Skin of body (tissue), 2 donors: ENCODE measurements around the gene FAM13A. TPM values are rescaled to one million over a fixed set of nuclear protein-coding genes. Genes with fewer than 3 reads are reported as not detected.
A peak's percentile ranks its signal among the peaks of the same experiment; 100 is the strongest.
"Not testable (repeated sequence)": the region's sequence is repeated elsewhere in the genome, so short reads cannot be mapped to it uniquely, and the experiment has no call there.

Experiments used
- DNase-seq: peaks from one replicate; lab custom pipeline; 2025; lab: John Stamatoyannopoulos, UW
- total RNA-seq: library from RNA; depleted of rRNA; stranded (reverse); fragments of >200 nt; gene quantifications from one replicate; pipeline ENCODE4 v1.2.3, GENCODE V29; 2014

FAM13A gene
- total RNA-seq, result 71.2 TPM

DNA sequence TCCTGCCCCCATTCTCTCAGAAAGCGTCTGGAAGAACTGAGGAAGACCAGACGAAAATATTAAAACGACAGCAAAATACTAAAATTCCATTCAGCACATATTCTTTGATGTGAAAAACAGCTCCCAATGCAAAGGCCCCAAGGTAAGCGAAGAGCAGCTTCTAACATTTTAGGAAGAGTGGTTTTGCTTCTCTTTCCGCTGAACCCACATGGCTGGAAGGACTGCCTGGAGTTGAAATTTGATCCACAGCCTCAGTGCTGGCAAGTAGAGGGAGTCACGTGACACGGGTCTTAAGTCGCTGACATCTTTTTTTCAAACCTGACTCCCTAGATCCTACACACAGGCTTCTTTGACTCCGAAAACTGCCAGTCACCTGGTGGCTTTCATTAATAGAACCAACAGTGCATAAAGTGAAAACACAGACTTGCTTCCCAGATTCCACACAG, at the start of gene FAM13A:
Gene FAM13A (minus strand): TSS at position 233 of the 446 bp plus-strand sequence. CDS start 221 bp downstream, at position 12.
- peak; percentile 95 for DNase-seq

DNA sequence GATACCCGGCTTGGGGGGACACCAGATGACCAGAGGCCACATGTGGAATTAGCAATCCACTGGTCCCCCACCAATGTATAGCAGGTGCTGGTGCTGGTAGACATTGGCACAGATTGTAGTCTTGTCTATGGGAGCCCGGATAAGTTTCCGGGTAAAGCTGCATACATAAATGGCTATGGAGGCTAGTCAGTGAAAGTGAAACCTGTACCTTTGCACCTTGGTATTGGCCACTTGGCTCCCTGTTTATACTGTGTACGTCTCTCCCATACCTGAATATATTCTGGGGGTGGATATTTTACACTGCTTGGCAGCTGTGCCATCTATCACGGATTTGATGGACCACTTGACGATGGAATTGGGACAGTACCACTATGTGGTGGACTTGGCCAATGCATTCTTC, 48.7 kb upstream of the FAM13A start:
- no peak for DNase-seq

DNA sequence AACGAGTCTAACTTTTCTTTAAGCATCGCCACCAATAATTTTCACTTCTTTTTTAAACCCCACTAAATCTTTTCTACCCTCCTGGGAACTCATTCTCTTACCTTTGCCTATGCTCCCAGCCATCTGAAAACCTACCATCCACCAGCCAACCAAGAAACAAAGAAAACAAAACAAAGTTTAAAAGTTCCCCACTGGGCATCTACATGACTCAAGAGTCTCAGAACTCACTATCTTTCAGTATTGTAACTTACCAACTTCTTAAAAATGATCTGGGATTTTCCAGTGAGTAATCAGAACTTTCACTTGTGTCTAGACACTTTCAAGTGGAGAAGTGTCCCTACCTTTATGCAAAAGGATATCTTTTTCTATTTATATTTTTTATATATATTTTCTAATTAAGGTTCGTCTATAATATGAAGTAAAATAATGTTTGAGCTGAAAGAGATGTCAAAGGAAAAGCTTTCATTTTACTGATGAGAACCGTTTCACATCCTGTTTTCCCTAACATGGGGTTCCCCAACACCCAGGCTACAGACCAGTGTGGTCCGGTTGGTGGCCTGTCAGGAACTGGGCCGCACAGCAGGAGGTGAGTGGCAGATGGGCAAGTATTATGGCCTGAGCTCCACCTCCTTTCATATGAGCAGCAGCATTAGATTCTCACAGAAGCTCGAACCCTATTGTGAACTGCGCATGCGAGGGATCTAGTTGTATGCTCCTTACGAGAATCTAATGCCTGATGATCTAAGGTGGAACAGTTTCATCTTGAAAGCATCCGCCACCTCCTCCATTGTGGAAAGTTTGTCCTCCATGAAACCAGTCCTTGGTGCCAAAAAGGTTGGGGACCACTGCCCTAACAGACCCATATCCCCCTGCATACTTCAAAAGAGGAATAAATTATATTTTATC, 44.5 kb upstream of the FAM13A start:
- DNase-seq, result no peak

DNA sequence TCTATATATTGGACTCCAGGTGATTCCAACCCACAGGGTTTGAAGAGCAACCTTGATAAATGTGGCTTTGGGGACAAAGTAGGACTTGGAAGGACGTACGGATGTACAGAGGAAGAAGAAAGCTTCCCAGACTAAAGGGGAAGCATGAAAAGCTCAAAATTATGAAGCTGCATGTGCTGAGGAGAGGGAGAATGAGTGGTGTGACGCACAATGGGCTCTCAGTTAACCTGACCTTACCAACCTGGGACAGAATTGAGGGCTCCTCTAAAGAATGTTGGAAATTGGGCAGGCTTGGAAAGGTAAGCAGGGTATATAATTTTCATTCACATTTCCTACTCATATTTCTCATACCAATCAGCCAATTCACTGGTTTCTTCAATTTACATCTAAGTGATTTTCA, 43.9 kb upstream of the FAM13A start:
- no peak for DNase-seq

DNA sequence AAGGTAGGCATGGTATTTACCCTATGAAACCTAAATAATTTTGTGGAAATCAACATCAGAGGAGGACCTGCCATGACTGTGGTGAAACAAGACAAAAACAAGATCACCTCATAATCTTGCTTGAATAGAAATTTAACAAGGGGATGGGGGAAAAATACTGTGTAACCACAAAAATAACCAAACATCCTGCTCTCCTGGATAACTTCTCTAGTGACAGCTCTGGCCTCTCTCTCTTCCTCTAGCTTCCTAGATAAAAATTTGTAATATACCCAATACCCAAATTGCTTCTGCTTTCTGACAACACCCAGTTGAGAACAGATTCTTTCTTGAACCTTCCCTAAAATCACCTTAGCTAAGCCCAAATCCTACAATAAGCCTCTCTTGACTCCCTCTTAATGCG, 42.5 kb upstream of the FAM13A start:
- no peak for DNase-seq

DNA sequence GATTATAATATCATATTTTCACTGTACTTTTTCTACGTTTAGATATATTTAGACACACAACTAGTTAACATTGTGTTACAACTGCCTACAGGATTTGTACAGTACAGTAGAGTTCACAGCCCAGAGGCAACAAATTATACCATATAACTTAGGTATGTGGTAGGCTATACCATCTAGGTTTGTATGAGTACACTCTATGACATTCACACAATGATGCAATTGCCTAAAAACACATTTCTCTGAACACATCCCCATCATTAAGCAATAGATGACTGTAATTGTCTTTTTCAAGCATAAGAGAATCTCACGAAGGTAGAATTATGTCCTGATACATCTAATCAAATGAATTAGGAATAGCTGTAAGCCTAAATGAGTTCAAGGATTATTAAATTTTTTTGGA, 42.0 kb upstream of the FAM13A start:
- DNase-seq, result no peak

DNA sequence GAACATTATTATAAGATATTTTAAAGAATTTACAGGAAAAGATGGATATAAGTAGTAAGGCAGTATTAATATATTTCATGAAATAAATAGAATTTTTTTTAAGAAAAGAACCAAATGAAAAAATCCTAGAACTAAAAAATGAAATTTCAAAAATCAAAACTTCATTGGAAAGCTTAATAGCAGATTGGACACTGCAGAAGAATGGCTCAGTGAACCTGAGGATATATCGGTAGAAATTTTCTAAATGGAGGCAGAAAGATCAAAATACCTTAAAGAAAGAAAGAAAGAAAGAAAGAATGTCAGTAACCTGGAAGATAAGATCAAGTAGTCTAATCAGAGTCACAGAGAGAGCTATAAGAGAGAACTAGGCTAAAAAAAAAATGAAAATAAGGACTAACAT, 21.3 kb upstream of the FAM13A start:
- no peak for DNase-seq

DNA sequence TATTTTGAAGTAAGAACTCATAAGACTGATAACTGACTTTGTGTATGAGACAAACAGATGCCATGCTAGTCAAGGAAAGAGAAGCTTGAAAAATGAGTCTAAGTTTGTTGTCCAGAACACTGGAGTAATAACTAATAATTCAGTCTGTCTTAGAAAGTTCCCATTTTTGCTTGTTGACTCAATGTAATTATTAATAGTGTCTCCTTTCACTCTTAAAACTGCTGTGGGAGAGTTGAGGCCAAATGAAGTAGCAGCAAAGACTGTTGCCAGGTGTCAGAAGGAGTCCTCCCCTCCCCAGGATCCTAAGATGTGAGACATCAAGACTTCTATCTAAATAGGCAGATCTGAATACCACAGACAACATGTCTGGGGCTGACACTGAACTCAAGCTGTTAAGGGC, 20.8 kb upstream of the FAM13A start:
- no peak for DNase-seq

DNA sequence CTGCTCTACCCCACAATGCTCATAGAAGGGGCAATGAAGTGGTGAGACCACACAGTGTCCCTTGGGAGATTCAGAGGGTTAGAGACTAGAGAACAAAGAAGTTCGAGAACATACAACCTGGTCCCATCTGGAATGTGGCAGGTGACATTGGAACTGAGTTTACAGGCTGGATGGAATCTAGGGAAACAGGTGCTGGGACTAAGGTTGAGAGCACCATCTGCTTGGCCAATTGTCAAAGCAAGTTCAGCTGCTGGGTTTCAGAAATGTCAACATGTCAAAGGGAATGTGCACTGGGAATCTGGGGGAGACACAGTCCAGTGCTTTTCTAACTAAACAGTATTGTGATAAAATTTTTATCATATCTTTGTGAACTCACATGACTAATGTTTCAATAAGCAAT, 15.9 kb upstream of the FAM13A start:
- no peak for DNase-seq

DNA sequence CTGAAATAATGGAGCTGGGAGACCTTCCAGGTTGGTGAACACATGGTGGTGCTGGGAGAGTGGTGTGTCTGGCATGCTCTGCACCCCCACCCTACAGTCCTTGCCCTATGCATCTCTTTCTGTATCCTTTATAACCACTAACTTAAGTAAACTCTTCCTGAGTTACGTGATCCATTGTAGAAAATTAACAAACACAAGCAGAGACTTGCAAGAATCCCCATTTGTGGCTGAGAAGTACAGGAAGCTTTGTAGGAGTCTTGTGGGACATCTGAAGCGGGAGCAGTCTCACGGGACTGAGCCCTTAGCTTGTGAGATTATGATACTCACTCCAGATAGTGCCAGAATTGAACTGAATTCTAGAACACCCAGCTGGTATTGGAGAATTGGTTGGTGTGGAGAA, 14.3 kb upstream of the FAM13A start:
- DNase-seq, result no peak

DNA sequence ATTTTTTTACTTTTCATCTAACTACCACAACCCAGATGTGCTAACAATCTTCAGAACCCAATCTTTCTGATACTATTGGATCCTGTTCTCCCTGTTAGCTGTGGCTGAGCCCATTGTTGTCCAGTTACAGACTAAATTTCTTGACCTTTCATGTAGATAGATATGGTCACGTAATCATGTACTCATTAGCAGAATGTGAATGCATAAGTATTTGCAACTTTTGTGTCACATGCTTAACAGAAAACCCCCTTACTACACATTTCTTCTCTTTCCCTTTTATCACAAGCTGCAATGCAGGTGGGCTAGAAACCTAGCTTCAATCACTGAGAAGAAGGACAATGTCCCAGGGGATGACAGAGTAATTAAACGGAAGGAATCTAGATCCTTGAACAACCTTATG, 13.1 kb upstream of the FAM13A start:
- DNase-seq, result no peak

DNA sequence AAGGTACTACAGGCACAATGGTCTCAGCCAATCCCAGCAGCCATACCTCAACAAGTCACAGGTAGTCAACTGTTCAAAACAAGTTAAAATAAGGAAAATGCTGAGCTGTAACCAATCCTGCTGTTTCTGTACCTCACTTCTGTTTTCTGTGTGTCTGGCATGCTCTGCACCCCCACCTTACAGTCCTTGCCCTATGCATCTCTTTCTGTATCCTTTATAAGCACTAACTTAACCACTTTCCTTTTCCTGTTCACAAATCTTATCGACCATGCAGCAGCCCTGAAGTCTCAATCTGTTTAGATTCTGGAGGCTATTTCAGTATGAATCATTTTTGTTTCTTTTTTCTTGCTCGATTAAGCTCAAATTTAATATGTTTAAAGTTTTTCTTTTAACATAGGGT, 12.5 kb upstream of the FAM13A start:
- no peak for DNase-seq

DNA sequence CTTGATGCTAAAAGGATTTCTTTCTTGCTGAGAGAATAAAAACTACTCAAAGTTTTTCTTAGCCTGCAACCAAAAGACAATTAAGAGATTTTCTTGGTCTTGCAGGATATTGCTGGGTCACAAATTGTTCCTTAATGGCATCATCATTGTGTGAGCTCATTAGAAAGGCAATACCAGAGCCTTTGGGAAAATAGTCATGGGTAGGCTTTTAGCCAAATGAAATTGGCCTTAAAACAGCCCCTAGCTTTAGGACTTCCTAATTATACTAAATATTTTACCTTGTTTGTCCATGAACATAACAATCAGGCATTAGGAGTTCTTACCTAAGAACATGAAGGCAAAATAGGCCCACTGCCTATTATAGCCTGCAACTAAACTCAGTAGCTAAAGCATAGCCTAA, 10.4 kb upstream of the FAM13A start:
- no peak for DNase-seq

DNA sequence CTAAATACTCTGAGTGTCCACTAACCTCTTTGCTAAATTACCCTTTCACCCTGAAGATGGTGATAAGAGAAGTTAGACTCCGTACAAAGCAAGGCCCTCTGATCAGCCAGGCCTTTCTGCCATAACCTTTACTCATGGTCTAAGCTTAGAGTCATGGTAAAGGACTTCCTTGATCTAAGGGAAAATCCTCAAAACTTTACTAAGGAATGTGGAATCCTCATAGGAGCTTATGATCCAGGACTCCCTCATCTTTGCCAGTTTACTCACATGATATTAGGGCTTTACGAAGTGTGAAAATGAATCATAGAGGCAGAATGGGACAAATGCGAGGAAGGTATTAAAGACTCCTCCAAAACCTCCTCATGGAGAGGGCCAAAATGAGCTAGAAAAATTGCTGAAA, 7.9 kb upstream of the FAM13A start:
- DNase-seq, result no peak

DNA sequence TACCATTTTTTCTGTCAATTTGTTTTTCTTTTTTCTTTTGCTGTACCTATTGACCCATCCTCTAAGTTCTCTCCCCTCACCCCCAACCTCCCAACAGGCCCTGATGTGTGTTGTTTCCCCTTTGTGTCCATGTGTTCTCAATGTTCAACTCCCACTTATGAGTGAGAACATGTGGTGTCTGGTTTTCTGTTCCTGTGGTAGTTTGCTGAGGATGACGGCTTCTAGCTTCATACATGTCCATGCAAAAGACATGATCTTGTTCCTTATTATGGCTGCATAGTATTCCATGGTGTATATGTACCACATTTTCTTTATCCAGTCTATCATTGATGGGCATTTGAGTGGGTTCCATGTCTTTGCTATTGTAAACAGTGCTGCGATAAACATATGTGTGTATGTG, 859 bp upstream of the FAM13A start:
- not testable (repeated sequence) for DNase-seq

DNA sequence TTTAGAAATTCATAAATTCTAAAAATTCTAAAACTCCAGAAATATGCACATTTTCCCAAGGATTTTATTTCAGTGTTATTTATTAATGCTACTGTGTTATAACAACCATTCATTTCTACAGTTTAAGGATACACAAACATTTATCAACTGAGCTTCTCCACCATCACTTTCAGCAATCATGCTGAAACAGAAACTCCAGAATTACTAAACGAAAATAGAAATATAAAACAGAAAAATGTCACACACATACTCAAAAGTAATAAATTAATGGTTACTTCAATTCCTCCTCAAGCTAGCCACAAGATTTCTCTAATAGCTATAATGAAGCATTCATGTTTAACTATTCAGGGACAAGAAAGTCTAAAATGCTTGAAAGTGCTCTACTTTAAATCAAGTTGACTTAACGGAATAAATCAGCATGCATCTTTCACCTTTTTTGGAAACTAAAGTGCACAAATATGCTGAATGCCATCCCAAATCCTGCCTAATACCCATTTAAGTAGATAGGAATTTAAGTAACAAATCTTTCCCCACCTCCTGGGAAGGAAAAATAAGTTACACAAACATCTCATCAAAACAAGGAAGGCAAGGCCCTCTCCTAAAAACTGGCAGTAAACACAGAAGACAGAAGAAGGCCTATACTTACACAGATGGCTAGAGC, 563 bp downstream of the FAM13A start:
- DNase-seq, result no peak

DNA sequence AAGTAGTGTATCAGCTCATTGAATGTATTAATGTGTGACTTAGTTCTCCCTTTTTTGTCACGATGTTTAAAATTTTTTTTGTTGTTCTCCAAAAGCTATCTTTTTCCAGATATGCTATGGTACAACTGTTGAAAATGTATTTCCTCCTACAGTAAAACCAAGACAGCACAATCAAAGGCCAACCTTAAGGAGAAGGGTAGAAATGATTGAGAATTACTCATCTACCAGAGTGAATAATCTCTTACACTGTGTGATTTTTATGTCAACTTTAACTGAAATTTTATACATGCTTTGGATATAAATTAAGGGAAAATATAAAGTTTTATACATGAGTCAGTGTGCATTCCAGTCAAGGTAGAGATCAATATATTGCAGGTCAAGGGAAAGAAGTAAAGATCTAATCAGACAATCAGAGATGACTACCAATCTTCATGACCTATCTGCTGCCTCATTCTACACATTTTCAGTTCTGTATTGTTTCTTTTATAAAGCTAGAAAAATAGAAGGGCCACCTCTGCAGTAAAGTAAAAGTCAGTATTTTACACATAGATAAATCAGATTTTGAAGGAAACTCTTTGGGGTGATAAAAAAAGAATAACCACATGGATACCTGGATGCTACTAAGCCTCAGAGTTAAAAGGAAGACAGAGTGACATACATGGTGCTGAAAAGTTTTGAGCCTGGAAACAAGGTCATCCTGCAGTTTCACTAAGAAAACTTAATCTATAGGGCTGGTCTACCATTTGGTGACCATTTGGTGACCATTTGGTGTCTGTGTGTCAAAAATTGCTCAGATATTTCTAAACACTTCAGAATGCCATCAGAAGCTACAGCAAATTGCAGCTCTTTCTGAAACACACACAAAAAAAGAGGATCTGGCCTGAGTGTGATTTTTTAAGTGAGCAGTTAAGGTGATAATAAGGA, 1.6 kb downstream of the FAM13A start:
- DNase-seq, result no peak

DNA sequence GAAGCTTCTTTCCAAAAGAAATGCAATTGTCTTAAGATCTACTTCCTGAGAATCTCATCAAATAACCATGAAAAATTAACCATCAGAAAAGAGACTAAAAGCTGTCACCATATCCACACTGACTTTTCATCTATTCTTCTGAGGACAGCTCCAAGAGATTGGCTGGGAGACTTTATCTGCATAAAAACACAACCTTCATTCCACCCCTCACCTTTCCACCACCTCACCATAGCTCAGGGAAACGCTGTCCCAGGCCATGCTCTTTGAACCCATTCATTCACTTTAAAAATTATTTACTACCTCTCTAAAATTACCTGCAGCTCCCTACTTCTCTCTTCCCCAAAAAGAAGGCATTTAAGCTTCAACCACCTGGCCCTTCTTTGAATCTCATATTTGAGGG, 2.4 kb downstream of the FAM13A start:
- DNase-seq, result no peak

DNA sequence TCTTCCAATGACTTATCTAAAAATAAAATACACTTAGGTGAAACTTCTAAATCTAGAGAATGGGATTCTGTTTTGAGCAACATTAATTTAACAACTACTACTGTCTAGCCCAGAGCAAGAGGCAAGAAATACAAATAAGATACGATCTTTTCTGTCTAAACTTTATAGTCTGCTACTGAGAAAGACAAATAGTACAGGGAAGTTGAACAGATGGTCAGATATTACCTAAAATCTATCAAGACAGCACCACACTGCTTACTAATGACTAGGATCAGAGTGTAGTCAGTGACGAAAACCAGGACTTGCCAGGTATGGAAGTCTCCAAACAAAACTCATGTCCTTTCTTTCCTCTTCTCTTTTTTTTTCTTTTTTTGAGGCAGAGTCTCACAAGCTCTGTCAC, 7.1 kb downstream of the FAM13A start:
- DNase-seq, result no peak

DNA sequence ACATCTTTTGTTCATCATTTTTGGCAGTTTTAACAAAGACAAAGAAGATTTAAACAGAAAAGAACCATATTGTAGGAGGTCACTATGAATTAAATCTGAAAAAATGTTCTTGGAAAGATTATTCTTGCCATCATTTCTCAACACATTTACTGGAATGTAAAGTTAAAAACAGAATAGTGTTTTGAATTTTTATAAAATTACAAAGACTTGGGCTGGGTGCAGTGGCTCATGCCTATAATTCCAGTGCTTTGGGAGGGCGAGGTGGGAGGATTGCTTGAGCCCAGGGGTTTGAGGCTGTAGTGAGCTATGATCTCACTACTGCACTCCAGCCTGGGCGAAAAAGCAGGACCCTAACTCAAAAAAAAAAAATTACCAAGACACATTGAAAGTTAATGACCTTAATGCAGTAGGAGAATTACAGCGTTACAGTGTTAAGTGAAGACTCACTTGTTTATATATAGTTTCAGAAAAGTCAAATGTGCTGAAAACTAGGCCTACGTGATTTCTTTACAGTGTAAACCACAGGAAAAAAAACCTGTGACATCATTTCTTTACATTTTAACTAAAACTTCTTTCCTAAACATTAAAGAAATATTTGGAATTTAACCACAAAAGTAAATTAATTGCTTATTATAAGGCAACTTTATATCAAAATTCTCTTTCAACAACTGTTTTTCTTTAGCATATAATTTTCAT, 7.9 kb downstream of the FAM13A start:
- DNase-seq, result no peak
